Naive thymus-derived CD8-positive, alpha-beta T cell (primary cell): Measurements from ENCODE around the gene WDR53. TPM values are rescaled to one million over a fixed set of nuclear protein-coding genes. Genes with fewer than 3 reads are reported as not detected.
A peak's percentile ranks its signal among the peaks of the same experiment; 100 is the strongest.
"Not testable (repeated sequence)": the region's sequence is repeated elsewhere in the genome, so short reads cannot be mapped to it uniquely, and the experiment has no call there.

Experiments used
- ATAC-seq, 2 donors: fragments of 150-1000 bp; cut with Tn5 transposase in 1 of 2; sonication (Bioruptor Pico), chemical (Tn5 transposase) in 1 of 2; 1 replicate in 1 of 2; 2 replicates in 1 of 2; pipeline ENCODE4 v1.10.0; 2021; ENCODE audit warnings: mild to moderate bottlenecking in 2 of 2, moderate library complexity in 2 of 2
- POLR2A ChIA-PET: fragments of 350-600 bp; sonication (Branson Sonifier 250); formaldehyde crosslinking; loops from one replicate; lab custom pipeline; 2021; ENCODE audit warnings: antibody characterized with exemption; lab: Charles Lee
- DNase-seq, 10 donors: peaks; one replicate each; pipeline versions ENCODE4 v3.0.0 to v3.0.0-alpha.2; 2020 to 2022
- H3K27ac Mint-ChIP-seq, 10 donors: one replicate each; pipeline ENCODE4 v1.8.0; 2020 to 2022; ENCODE audit warnings: mild to moderate bottlenecking in 10 of 10, mixed read lengths in 10 of 10, moderate library complexity in 4 of 10, inconsistent platforms in 1 of 10
- H3K27me3 Mint-ChIP-seq, 5 donors: one replicate each; pipeline ENCODE4 v1.8.0; 2021 to 2022; ENCODE audit warnings: mixed read lengths in 5 of 5
- H3K36me3 Mint-ChIP-seq, 3 donors: one replicate each; pipeline ENCODE4 v1.8.0; 2020 to 2022; ENCODE audit warnings: mixed read lengths in 3 of 3, mild to moderate bottlenecking in 2 of 3, inconsistent platforms in 1 of 3
- H3K4me1 Mint-ChIP-seq, 4 donors: one replicate each; pipeline ENCODE4 v1.8.0; 2021 to 2022; ENCODE audit warnings: mixed read lengths in 4 of 4
- H3K4me3 Mint-ChIP-seq, 10 donors: one replicate each; pipeline ENCODE4 v1.8.0; 2020 to 2022; ENCODE audit warnings: mild to moderate bottlenecking in 10 of 10, mixed read lengths in 10 of 10, moderate library complexity in 6 of 10, inconsistent platforms in 1 of 10
- H3K9me3 Mint-ChIP-seq, 9 donors: one replicate each; pipeline ENCODE4 v1.8.0; 2020 to 2022; ENCODE audit warnings: mixed read lengths in 9 of 9, mild to moderate bottlenecking in 3 of 9, inconsistent platforms in 1 of 9, moderate library complexity in 1 of 9
- polyA plus RNA-seq, 3 donors: library from polyadenylated mRNA; unstranded; fragments of 300-500 nt; fragmentation: Illumina TruSeq; gene quantifications; one replicate each; pipeline ENCODE4 v1.2.3, GENCODE V29; 2021
- total RNA-seq, 8 experiments: library from RNA in 2 of 8; stranded (reverse) in 2 of 8; gene quantifications; one replicate each; pipeline ENCODE4 v1.2.3 and lab custom pipeline; 2021 to 2026

The WDR53 gene
- total and polyA plus RNA-seq, 5 experiments from 2014 or later = 11.8 to 23.0 (median 17.4) TPM

GRCh38 chr3:196599734-196600128 is 31.4 kb upstream of the WDR53 start:
- POLR2A ChIA-PET = no interaction called here
- Mint-ChIP-seq H3K9me3 (no peaks in the 10 kb centered on the region), H3K4me1 (peaks cover 2 to 24% (median 12%) of the 10 kb centered on the region in 4 donors), H3K36me3 (no peaks in the 10 kb centered on the region), H3K4me3 (peak overlapping the region in 1 of 10 donors; percentile 52), H3K27me3 (peaks cover 0 to 7% (median 0%) of the 10 kb centered on the region in 5 donors), H3K27ac (peak overlapping the region in 1 of 10 donors; percentile 40)
- DNase-seq (no peak), ATAC-seq (no peak)

- POLR2A ChIA-PET = interaction anchor here (0.6 to 1.8 kb wide), 8 partner anchors 15 to 142 kb away, joined by 3 to 12 read pairs (median 4); partner anchors contain the start of genes CEP19, FBXO45, PAK2 and PIGX
Observed at GRCh38 chr3:196597971-196598733, 29.8 kb upstream of the WDR53 start.

GRCh38 chr3:196596355-196596754 is 28.0 kb upstream of the WDR53 start:
- Mint-ChIP-seq H3K27me3 (peaks cover 0 to 10% (median 5%) of the 10 kb centered on the region in 5 donors), H3K36me3 (no peaks in the 10 kb centered on the region), H3K4me3 (no peak overlapping the region), H3K9me3 (no peaks in the 10 kb centered on the region), H3K4me1 (peaks cover 0 to 13% (median 5%) of the 10 kb centered on the region in 4 donors), H3K27ac (peak overlapping the region in 3 of 10 donors; percentile 1 to 41 (median 27))
- DNase-seq (no peak), ATAC-seq (no peak)
- POLR2A ChIA-PET = interaction anchor here (0.6 kb wide), 1 partner anchor 32 kb away, joined by 3 read pairs; no protein-coding TSS in a partner anchor

More at GRCh38 chr3:196597971-196598733, 29.8 kb upstream of the WDR53 start:
- ATAC-seq (peak in 1 of 2 donors; percentile 72), DNase-seq (peak in 7 of 10 donors; percentile 23 to 72 (median 44))
- peak overlapping the region; percentile 47 to 87 (median 82) for H3K4me3 Mint-ChIP-seq
- peak overlapping the region in 9 of 10 donors; percentile 13 to 89 (median 79) for H3K27ac Mint-ChIP-seq
- peaks cover 0 to 13% (median 5%) of the 10 kb centered on the region in 4 donors for H3K4me1 Mint-ChIP-seq
- H3K27me3 Mint-ChIP-seq, H3K36me3 Mint-ChIP-seq, H3K9me3 Mint-ChIP-seq: not testable (repeated sequence)

GRCh38 chr3:196590279-196590678 is 21.9 kb upstream of the WDR53 start:
- DNase-seq = no peak
- Mint-ChIP-seq H3K4me3 (no peak overlapping the region), H3K4me1 (peaks cover 0 to 3% (median 0%) of the 10 kb centered on the region in 4 donors), H3K27ac (no peak overlapping the region), H3K9me3 (no peaks in the 10 kb centered on the region), H3K27me3 (peaks cover 0 to 5% (median 2%) of the 10 kb centered on the region in 5 donors), H3K36me3 (peaks cover 0 to 14% (median 0%) of the 10 kb centered on the region in 3 donors)
- POLR2A ChIA-PET = interaction anchor here (0.6 kb wide), 1 partner anchor 169 kb away, joined by 3 read pairs; no protein-coding TSS in a partner anchor
- no peak for ATAC-seq

GRCh38 chr3:196585044-196585757 is 16.8 kb upstream of the WDR53 start:
- no peak for DNase-seq

GRCh38 chr3:196572389-196572788 is 4.0 kb upstream of the WDR53 start:
- peaks cover 17 to 41% (median 33%) of the 10 kb centered on the region in 4 donors for H3K4me1 Mint-ChIP-seq
- H3K27ac Mint-ChIP-seq = no peak overlapping the region
- no peak for DNase-seq
- H3K36me3 Mint-ChIP-seq = peaks cover 0 to 11% (median 0%) of the 10 kb centered on the region in 3 donors
- ATAC-seq = no peak
- no peaks in the 10 kb centered on the region for H3K9me3 Mint-ChIP-seq
- no peak overlapping the region for H3K4me3 Mint-ChIP-seq
- POLR2A ChIA-PET = no interaction called here
- no peaks in the 10 kb centered on the region for H3K27me3 Mint-ChIP-seq

More at GRCh38 chr3:196585044-196585757, 16.8 kb upstream of the WDR53 start:
- Mint-ChIP-seq H3K4me1 (no peaks in the 10 kb centered on the region), H3K27me3 (no peaks in the 10 kb centered on the region), H3K27ac (peak overlapping the region in 2 of 10 donors; percentile 6 to 25), H3K36me3 (peaks cover 6 to 54% (median 8%) of the 10 kb centered on the region in 3 donors), H3K4me3 (no peak overlapping the region), H3K9me3 (no peaks in the 10 kb centered on the region)
- ATAC-seq = no peak
- POLR2A ChIA-PET = interaction anchor here (1.4 kb wide), 1 partner anchor 17 kb away, joined by 3 read pairs; the partner anchor contains the start of genes FBXO45 and WDR53

- H3K36me3 Mint-ChIP-seq = peaks cover 0 to 16% (median 0%) of the 10 kb centered on the region in 3 donors
- not testable (repeated sequence) for H3K9me3 Mint-ChIP-seq, DNase-seq, H3K27me3 Mint-ChIP-seq, ATAC-seq
- H3K27ac Mint-ChIP-seq = peak overlapping the region in 1 of 10 donors; percentile 87
- H3K4me1 Mint-ChIP-seq = peaks cover 20 to 45% (median 38%) of the 10 kb centered on the region in 4 donors
- H3K4me3 Mint-ChIP-seq = peak overlapping the region; percentile 84 to 99 (median 92)
- POLR2A ChIA-PET = interaction anchor here (0.6 to 0.7 kb wide), 2 partner anchors 24 to 62 kb away, joined by 4 read pairs; no protein-coding TSS in a partner anchor
Observed at GRCh38 chr3:196570332-196570731, 2.0 kb upstream of the WDR53 start.

GRCh38 chr3:196569003-196569516 is 706 bp upstream of the WDR53 start:
- ATAC-seq = peak; percentile 52 to 63
- DNase-seq = peak in 9 of 10 donors; percentile 34 to 73 (median 50)
- Mint-ChIP-seq H3K36me3 (peaks cover 0 to 17% (median 0%) of the 10 kb centered on the region in 3 donors), H3K27me3 (no peaks in the 10 kb centered on the region), H3K27ac (peak overlapping the region; percentile 54 to 95 (median 90)), H3K4me1 (peaks cover 17 to 47% (median 33%) of the 10 kb centered on the region in 4 donors), H3K9me3 (no peaks in the 10 kb centered on the region), H3K4me3 (peak overlapping the region; percentile 84 to 99 (median 92))
- POLR2A ChIA-PET = interaction anchor here (1.0 to 2.0 kb wide), 13 partner anchors 18 to 373 kb away, joined by 3 to 16 read pairs (median 5); partner anchors contain the start of genes DYNLT2B, NCBP2, PAK2 and RNF168

GRCh38 chr3:196563721-196564225 is 4.6 kb downstream of the WDR53 start:
- Mint-ChIP-seq H3K9me3 (no peaks in the 10 kb centered on the region), H3K4me1 (peaks cover 9 to 48% (median 40%) of the 10 kb centered on the region in 4 donors), H3K27ac (peak overlapping the region in 2 of 10 donors; percentile 73 to 75), H3K27me3 (no peaks in the 10 kb centered on the region), H3K36me3 (peaks cover 0 to 51% (median 2%) of the 10 kb centered on the region in 3 donors), H3K4me3 (peak overlapping the region in 2 of 10 donors; percentile 2 to 45)
- DNase-seq (no peak), ATAC-seq (no peak)
- POLR2A ChIA-PET = no interaction called here

- no peaks in the 10 kb centered on the region for H3K27me3 Mint-ChIP-seq
- H3K4me3 Mint-ChIP-seq = no peak overlapping the region
- POLR2A ChIA-PET = no interaction called here
- peaks cover 6 to 35% (median 27%) of the 10 kb centered on the region in 4 donors for H3K4me1 Mint-ChIP-seq
- no peaks in the 10 kb centered on the region for H3K9me3 Mint-ChIP-seq
- peaks cover 0 to 50% (median 2%) of the 10 kb centered on the region in 3 donors for H3K36me3 Mint-ChIP-seq
- DNase-seq (no peak), ATAC-seq (no peak)
- peak overlapping the region in 2 of 10 donors; percentile 31 to 33 for H3K27ac Mint-ChIP-seq
Observed at GRCh38 chr3:196559826-196560225, 8.5 kb downstream of the WDR53 start.

- no peaks in the 10 kb centered on the region for H3K27me3 Mint-ChIP-seq
- H3K27ac Mint-ChIP-seq = peak overlapping the region in 1 of 10 donors; percentile 32
- peaks cover 4 to 31% (median 26%) of the 10 kb centered on the region in 4 donors for H3K4me1 Mint-ChIP-seq
- ATAC-seq (no peak), DNase-seq (no peak)
- POLR2A ChIA-PET = no interaction called here
- no peaks in the 10 kb centered on the region for H3K9me3 Mint-ChIP-seq
- H3K36me3 Mint-ChIP-seq = peaks cover 0 to 52% (median 4%) of the 10 kb centered on the region in 3 donors
- H3K4me3 Mint-ChIP-seq = no peak overlapping the region
Observed at GRCh38 chr3:196558476-196558875, 9.9 kb downstream of the WDR53 start.
